Upper lobe of left lung (tissue), 4 donors: ENCODE measurements around the gene ASIC5.

Source experiments
- EP300 ChIP-seq, 4 donors: sonication (generic); formaldehyde crosslinking; IDR thresholded peaks; one replicate each; pipeline ENCODE4 v1.5.1; 2017; ENCODE audit warnings: antibody characterized with exemption in 4 of 4, control low read depth in 2 of 4
- TF ChIP-seq, protein P1 (sequence below), 6 experiments: fragments of 450-650 bp in 4 of 6; fragments of 200-600 bp in 2 of 6; sonication (generic) in 2 of 6; IDR thresholded peaks; one replicate each; pipeline ENCODE4 v1.5.1; 2016 to 2019; ENCODE audit warnings: antibody characterized with exemption in 6 of 6

DNA sequence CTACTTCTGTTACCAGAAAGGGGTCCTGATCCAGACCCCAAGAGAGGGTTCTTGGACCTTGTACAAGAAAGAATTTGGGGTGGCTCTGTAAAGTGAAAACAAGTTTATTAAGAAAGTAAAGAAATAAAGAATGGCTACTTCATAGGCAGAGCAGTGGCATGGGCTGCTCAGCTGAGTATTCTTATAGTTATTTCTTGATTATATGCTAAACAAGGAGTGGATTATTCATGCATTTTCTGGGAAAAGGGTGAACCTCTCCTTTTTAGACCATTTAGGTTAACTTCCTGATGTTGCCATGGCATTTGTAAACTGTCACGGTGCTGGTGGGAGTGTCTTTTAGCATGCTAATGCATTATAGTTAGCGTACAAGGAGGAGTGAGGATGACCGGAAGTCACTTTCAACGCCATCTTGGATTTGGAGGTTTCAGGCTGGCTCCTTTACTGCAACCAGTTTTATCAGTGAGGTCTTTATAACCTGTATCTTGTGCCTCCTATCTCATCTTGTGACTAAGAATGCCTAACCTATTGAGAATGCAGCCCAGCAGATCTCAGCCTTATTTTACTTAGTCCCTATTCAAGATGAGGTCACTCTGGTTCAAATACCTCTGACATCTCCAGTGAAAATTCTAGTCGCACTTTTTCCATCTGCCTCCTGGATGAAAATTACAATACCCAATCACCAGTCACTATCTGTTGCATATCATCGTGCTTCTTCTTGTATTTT is 21.9 kb upstream of the ASIC5 start:
- TF ChIP-seq, protein P1, sequence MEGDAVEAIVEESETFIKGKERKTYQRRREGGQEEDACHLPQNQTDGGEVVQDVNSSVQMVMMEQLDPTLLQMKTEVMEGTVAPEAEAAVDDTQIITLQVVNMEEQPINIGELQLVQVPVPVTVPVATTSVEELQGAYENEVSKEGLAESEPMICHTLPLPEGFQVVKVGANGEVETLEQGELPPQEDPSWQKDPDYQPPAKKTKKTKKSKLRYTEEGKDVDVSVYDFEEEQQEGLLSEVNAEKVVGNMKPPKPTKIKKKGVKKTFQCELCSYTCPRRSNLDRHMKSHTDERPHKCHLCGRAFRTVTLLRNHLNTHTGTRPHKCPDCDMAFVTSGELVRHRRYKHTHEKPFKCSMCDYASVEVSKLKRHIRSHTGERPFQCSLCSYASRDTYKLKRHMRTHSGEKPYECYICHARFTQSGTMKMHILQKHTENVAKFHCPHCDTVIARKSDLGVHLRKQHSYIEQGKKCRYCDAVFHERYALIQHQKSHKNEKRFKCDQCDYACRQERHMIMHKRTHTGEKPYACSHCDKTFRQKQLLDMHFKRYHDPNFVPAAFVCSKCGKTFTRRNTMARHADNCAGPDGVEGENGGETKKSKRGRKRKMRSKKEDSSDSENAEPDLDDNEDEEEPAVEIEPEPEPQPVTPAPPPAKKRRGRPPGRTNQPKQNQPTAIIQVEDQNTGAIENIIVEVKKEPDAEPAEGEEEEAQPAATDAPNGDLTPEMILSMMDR (IDR thresholded peaks at IDR 0.05) = no peak
- TF ChIP-seq EP300 (IDR thresholded peaks at IDR 0.05) = no peak
